Mesendoderm (in vitro differentiated cells): ENCODE results near the gene SMPDL3B.
"Not testable (repeated sequence)": the region's sequence is repeated elsewhere in the genome, so short reads cannot be mapped to it uniquely, and the experiment has no call there.

Experiments used
- DNase-seq: peaks from one replicate; pipeline ENCODE4 v3.0.0; 2013
- H2AK5ac ChIP-seq: 2 replicates; pipeline ENCODE4 v1.6.1; 2013; ENCODE audit warnings: low read length, inconsistent platforms
- H2BK120ac ChIP-seq: 2 replicates; pipeline ENCODE4 v1.6.1; 2013; ENCODE audit warnings: low read depth, mild to moderate bottlenecking, low read length, moderate library complexity, mixed read lengths
- H2BK15ac ChIP-seq: replicated peaks from 2 replicates; pipeline ENCODE4 v1.6.1; 2013; ENCODE audit warnings: low read depth, mild to moderate bottlenecking, moderate library complexity
- H2BK5ac ChIP-seq: 2 replicates; pipeline ENCODE4 v1.6.1; 2013; ENCODE audit warnings: low read length, inconsistent platforms
- H3K18ac ChIP-seq: 2 replicates; pipeline ENCODE4 v1.6.1; 2013; ENCODE audit warnings: mild to moderate bottlenecking, low read length, mixed read lengths
- H3K23ac ChIP-seq: one replicate; pipeline ENCODE4 v1.6.1; 2013; ENCODE audit warnings: low read length
- H3K27ac ChIP-seq: 2 replicates; pipeline ENCODE4 v1.5.1; 2013; ENCODE audit warnings: low read depth, mild to moderate bottlenecking, inconsistent platforms, low read length, moderate library complexity
- H3K27me3 ChIP-seq: 2 replicates; pipeline ENCODE4 v1.6.1; 2013; ENCODE audit warnings: low read length, control low read depth, mild to moderate bottlenecking, inconsistent platforms; ENCODE audit not compliant: insufficient read depth, poor library complexity
- H3K36me3 ChIP-seq: 2 replicates; pipeline ENCODE4 v1.6.1; 2013; ENCODE audit warnings: low read length, inconsistent platforms; ENCODE audit not compliant: control insufficient read depth, insufficient read depth
- H3K4ac ChIP-seq: one replicate; pipeline ENCODE4 v1.6.1; 2013; ENCODE audit warnings: low read depth, mild to moderate bottlenecking, low read length, moderate library complexity
- H3K4me1 ChIP-seq: 2 replicates; pipeline ENCODE4 v1.6.1; 2013; ENCODE audit warnings: low read depth, low read length, inconsistent platforms; ENCODE audit not compliant: control insufficient read depth
- H3K4me2 ChIP-seq: 2 replicates; pipeline ENCODE4 v1.6.1; 2013; ENCODE audit warnings: low read length
- H3K4me3 ChIP-seq: 2 replicates; pipeline ENCODE4 v1.5.1; 2013; ENCODE audit warnings: mild to moderate bottlenecking, low read length
- H3K56ac ChIP-seq: one replicate; pipeline ENCODE4 v1.6.1; 2013; ENCODE audit warnings: low read length
- H3K79me1 ChIP-seq: 2 replicates; pipeline ENCODE4 v1.6.1; 2013; ENCODE audit warnings: low read length, inconsistent platforms
- H3K79me2 ChIP-seq: 2 replicates; pipeline ENCODE4 v1.6.1; 2013; ENCODE audit warnings: mild to moderate bottlenecking, low read length; ENCODE audit not compliant: control insufficient read depth, insufficient read depth
- H3K9ac ChIP-seq: 2 replicates; pipeline ENCODE4 v1.6.1; 2013; ENCODE audit warnings: low read length, inconsistent platforms
- H4K5ac ChIP-seq: one replicate; pipeline ENCODE4 v1.6.1; 2013; ENCODE audit warnings: low read length
- H4K8ac ChIP-seq: one replicate; pipeline ENCODE4 v1.6.1; 2013; ENCODE audit warnings: low read depth, mild to moderate bottlenecking, control low read depth, low read length, moderate library complexity
- WGBS: extraction: QIAGEN DNeasy Blood & Tissue Kit; methylation state at CpG from one replicate; pipeline ENCODE4 v1.1.7; 2013; ENCODE audit warnings: low lambda C conversion rate, missing lambda C conversion rate; ENCODE audit not compliant: insufficient coverage; ENCODE audit errors: extremely low coverage; 5-methylcytosine and 5-hydroxymethylcytosine counted together

The SMPDL3B gene

DNA sequence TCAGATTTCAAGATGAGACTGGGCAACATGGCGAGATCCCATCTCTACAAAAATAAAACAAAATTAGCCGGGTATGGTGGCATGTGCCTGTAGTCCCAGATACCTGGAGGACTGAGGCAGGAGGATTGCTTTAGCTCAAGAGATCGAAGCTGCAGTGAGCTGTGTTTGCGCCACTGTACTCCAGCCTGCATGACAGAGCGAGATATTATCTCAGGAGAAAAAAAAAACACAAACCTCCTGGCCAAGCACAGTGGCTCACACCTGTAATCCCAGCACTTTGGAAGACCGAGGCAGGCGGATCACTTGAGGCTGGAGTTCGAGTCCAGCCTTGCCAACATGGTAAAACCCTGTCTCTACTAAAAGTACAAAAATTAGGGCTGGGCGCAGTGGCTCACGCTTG, 67.8 kb downstream of the SMPDL3B start:
- WGBS, result no CpG with 5 or more reads among the region's 10 CpGs
- peaks cover 4% of the 10 kb centered on the region for H3K36me3 ChIP-seq

DNA sequence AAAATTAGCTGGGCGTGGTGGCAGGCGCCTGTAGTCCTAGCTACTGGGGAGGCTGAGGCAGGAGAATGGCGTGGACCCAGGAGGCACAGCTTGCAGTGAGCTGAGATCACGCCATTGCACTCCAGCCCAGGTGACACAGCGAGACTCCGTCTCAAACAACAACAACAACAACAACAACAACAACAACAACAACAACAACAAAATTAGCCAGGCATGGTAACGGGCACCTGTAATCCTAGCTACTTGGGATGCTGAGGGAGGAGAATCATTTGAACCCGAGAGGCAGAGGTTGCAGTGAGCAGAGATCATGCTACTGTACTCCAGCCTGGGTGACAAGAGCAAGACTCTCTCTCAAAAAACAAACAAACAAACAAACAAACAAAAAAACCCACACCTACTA, 68.3 kb downstream of the SMPDL3B start:
- H3K27me3 ChIP-seq, H3K18ac ChIP-seq, H4K8ac ChIP-seq, H3K27ac ChIP-seq, H4K5ac ChIP-seq, H2BK5ac ChIP-seq, H3K4ac ChIP-seq, H2BK15ac ChIP-seq, H3K56ac ChIP-seq, H3K4me1 ChIP-seq, DNase-seq, H2AK5ac ChIP-seq, H3K4me3 ChIP-seq, H3K79me1 ChIP-seq, H3K4me2 ChIP-seq, H3K79me2 ChIP-seq, H3K36me3 ChIP-seq, H2BK120ac ChIP-seq, H3K23ac ChIP-seq, H3K9ac ChIP-seq: not testable (repeated sequence)
- WGBS, result no CpG with 5 or more reads among the region's 8 CpGs

More for the DNA sequence above, 67.8 kb downstream of the SMPDL3B start:
- Histone ChIP-seq H3K79me2 (no peaks in the 10 kb centered on the region), H3K9ac (no peak overlapping the region), H4K8ac (no peak overlapping the region), H3K4me3 (no peak overlapping the region), H2BK15ac (no peak overlapping the region), H4K5ac (no peak overlapping the region), H3K18ac (no peak overlapping the region), H3K23ac (no peak overlapping the region), H2AK5ac (no peak overlapping the region), H3K4me2 (no peak overlapping the region), H3K4me1 (no peaks in the 10 kb centered on the region), H2BK5ac (no peak overlapping the region), H3K27me3 (no peaks in the 10 kb centered on the region), H3K27ac (no peak overlapping the region), H2BK120ac (no peak overlapping the region), H3K56ac (no peak overlapping the region), H3K79me1 (no peaks in the 10 kb centered on the region), H3K4ac (no peak overlapping the region)
- no peak for DNase-seq
